AG04450 (cell line): Measurements from ENCODE around the gene ESR1. TPM values are rescaled to one million over a fixed set of nuclear protein-coding genes. Genes with fewer than 3 reads are reported as not detected.
"Not testable (repeated sequence)": the region's sequence is repeated elsewhere in the genome, so short reads cannot be mapped to it uniquely, and the experiment has no call there.

Experiments
- CTCF ChIA-PET: fragments of 300-600, 350-600 bp; formaldehyde crosslinking; extraction: SDS; loops from one replicate; lab custom pipeline; 2022; ENCODE audit warnings: antibody characterized with exemption, inconsistent platforms; lab: Charles Lee
- POLR2A ChIA-PET: fragments of 350-600 bp; formaldehyde crosslinking; extraction: SDS; loops from one replicate; lab custom pipeline; 2021; ENCODE audit warnings: antibody characterized with exemption, inconsistent platforms; lab: Yijun Ruan, JAX
- DNase-seq: peaks from one replicate; pipeline ENCODE4 v3.0.0-alpha.2; 2011; ENCODE audit warnings: low read depth, low spot score
- H3K27ac ChIP-seq: one replicate; pipeline ENCODE4 v1.5.1; 2012; ENCODE audit warnings: low read depth, low read length, control low read depth
- H3K27me3 ChIP-seq: one replicate; pipeline ENCODE4 v1.6.0; 2012; ENCODE audit warnings: low read length; ENCODE audit not compliant: control insufficient read depth, insufficient read depth
- H3K4me3 ChIP-seq: 2 replicates; pipeline ENCODE4 v1.5.1; 2011; ENCODE audit warnings: mild to moderate bottlenecking, low read depth, low read length, control low read depth
- H3K9me3 ChIP-seq: 2 replicates; pipeline ENCODE4 v1.5.1; 2012; ENCODE audit warnings: low read length; ENCODE audit not compliant: control insufficient read depth, insufficient read depth
- polyA plus RNA-seq: library from polyadenylated mRNA; depleted of rRNA; stranded (reverse); fragments of >200 nt; gene quantifications from 2 replicates; pipeline ENCODE4 v1.2.3, GENCODE V29; 2011
- TF ChIP-seq, protein P1 (sequence below): IDR thresholded peaks from 2 replicates; pipeline ENCODE4 v1.5.1; 2011; ENCODE audit warnings: low read depth, low read length, control low read depth, inconsistent platforms

The ESR1 gene
- polyA plus RNA-seq, 1 experiment = 0.02 TPM

DNA sequence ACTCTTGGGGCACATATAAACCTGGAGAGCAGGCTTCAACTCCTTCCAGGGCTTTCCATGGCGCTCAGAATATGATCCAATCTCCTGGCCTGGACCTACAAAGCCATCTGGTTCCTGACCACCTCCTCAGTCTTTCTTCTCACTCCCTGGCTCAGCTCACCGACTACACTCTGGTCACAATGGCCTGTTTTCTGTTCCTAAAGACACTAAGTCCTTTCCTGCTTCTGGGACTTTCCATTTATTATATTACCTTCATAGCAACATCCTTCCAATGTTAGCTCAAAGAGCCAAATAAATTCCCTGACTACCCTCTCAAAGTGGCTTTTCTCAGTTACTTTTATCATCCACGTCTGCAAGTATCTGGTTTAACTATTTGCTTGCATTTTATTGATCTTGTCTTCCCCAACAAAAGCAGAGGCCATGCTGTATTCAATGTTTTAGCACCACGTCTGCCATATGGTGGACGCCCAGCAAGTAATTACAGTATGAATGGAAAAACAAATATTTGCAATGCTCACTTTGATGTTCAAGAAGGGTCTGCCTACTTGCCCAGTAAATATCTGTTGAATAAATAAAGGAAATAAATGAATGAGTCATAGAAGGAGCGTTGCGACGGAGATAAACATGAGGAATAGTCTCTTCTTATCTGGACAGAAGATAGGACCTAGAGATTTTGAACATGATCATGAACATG, 328.4 kb downstream of the ESR1 start:
- DNase-seq = no peak
- CTCF ChIA-PET = interaction anchor here (5.6 kb wide), 1 partner anchor 11 kb away, joined by 25 read pairs; no protein-coding TSS in a partner anchor
- TF ChIP-seq, protein P1, sequence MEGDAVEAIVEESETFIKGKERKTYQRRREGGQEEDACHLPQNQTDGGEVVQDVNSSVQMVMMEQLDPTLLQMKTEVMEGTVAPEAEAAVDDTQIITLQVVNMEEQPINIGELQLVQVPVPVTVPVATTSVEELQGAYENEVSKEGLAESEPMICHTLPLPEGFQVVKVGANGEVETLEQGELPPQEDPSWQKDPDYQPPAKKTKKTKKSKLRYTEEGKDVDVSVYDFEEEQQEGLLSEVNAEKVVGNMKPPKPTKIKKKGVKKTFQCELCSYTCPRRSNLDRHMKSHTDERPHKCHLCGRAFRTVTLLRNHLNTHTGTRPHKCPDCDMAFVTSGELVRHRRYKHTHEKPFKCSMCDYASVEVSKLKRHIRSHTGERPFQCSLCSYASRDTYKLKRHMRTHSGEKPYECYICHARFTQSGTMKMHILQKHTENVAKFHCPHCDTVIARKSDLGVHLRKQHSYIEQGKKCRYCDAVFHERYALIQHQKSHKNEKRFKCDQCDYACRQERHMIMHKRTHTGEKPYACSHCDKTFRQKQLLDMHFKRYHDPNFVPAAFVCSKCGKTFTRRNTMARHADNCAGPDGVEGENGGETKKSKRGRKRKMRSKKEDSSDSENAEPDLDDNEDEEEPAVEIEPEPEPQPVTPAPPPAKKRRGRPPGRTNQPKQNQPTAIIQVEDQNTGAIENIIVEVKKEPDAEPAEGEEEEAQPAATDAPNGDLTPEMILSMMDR = no peak

DNA sequence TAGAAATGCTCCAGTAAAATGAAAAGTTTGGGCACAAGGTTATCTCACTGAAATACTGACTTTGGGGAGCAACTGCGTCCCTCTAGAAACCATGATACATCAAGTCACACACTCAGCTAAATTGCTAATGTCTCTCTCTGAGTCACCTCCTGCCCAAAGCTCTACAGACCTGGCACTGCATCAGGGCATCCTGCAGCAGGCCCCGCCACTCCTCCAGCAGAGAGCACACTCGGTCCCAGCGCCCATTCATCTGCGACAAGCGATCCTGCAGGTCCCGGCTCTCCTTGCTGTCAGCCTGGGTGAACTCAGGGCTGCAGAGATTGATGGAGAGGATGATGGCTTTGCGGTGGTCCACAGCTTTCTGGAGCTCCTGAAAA, 329.0 kb downstream of the ESR1 start:
- CTCF ChIA-PET = interaction anchor here (5.6 kb wide), 1 partner anchor 11 kb away, joined by 25 read pairs; no protein-coding TSS in a partner anchor
- POLR2A ChIA-PET = no interaction called here
- Histone ChIP-seq H3K4me3 (no peak overlapping the region), H3K9me3 (no peaks in the 10 kb centered on the region; the same call in 1 of the 2 replicates), H3K27me3 (no peaks in the 10 kb centered on the region), H3K27ac (no peak overlapping the region)
- DNase-seq = no peak
- TF ChIP-seq, protein P1 = no peak

More for the DNA sequence above, 328.4 kb downstream of the ESR1 start:
- Histone ChIP-seq H3K27me3 (no peaks in the 10 kb centered on the region), H3K4me3 (no peak overlapping the region), H3K9me3 (no peaks in the 10 kb centered on the region; the same call in 1 of the 2 replicates), H3K27ac (no peak overlapping the region)
- POLR2A ChIA-PET = no interaction called here

DNA sequence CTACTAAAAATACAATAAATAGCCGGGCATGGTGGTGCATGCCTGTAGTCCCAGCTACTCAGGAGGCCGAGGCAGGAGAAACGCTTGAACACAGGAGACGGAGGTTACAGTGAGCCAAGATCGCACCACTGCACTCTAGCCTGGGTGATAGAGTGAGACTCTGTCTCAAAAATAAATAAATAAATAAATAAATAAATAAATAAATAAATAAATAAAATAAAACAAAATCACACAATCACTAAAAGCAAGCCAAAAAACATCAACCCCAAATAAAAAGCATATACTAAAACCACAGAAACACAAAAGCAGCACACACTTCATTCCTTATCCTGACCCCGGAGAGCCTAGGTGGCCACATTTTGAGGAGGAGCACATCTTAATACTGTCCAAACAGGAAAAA, 330.9 kb downstream of the ESR1 start:
- H3K9me3 ChIP-seq, H3K4me3 ChIP-seq, DNase-seq, H3K27me3 ChIP-seq, H3K27ac ChIP-seq, POLR2A ChIA-PET: not testable (repeated sequence)
- CTCF ChIA-PET = interaction anchor here (5.6 kb wide), 1 partner anchor 13 kb away, joined by 25 read pairs; no protein-coding TSS in a partner anchor

DNA sequence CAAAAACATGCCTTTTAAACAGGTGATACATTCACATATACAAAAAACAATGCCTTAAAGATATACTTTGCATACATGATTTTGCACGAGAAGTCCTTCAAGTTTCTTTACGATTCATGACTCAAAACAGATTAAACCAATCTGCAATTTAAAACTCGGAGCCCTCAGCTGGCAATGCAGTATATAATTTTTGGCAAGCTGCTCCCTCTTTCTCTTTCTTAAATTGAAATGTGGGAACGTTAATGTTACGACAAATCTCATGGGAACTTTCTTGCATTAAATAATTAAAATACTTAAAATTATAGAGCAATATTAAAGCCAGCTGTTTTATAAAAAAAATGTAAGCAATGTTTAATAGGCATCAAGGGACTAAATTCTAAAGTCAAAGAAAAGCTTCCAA, 334.6 kb downstream of the ESR1 start:
- CTCF ChIA-PET = interaction anchor here (2.5 to 4.7 kb wide), 2 partner anchors 18 to 377 kb away, joined by 10 to 25 read pairs; no protein-coding TSS in a partner anchor

DNA sequence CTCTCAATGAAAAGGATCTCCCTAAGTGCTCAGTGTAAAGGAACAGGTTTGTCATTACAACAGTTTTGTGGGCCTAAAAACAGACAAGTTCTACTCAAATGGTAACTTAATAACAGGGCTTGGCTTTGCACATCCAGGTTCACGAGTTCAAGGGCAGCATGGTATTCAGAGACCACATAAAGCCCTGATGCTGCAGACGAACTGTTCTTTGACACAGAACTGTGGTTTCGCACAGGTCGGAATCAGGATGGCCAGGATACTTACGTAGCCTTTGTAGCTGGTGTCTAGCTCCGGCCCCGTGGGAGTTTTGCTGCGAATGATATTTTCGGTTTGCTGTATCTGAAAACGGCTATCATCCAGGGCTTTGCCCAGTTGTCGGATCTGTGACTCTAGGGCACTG, 335.9 kb downstream of the ESR1 start:
- H3K27ac ChIP-seq = no peak overlapping the region
- DNase-seq = no peak
- ChIA-PET POLR2A (no interaction called here), CTCF (interaction anchor here (2.5 to 4.7 kb wide), 2 partner anchors 19 to 378 kb away, joined by 10 to 25 read pairs; no protein-coding TSS in a partner anchor)
- no peak overlapping the region for H3K4me3 ChIP-seq
- no peaks in the 10 kb centered on the region for H3K9me3 ChIP-seq
- no peaks in the 10 kb centered on the region for H3K27me3 ChIP-seq
- TF ChIP-seq, protein P1 = no peak

More for the DNA sequence above, 334.6 kb downstream of the ESR1 start:
- no peaks in the 10 kb centered on the region for H3K27me3 ChIP-seq
- no peak overlapping the region for H3K27ac ChIP-seq
- POLR2A ChIA-PET = no interaction called here
- no peak overlapping the region for H3K4me3 ChIP-seq
- no peak for DNase-seq
- no peaks in the 10 kb centered on the region for H3K9me3 ChIP-seq
- TF ChIP-seq, protein P1 = no peak
